Right lobe of liver (tissue), 4 donors: ENCODE data around the gene IFI16.

ENCODE experiments used
- POLR2A ChIP-seq: fragments of 450-650 bp; IDR thresholded peaks from one replicate; pipeline ENCODE4 v1.6.1; 2017; ENCODE audit warnings: antibody characterized with exemption, mild to moderate bottlenecking
- TF ChIP-seq, protein P1 (sequence below), 4 donors: fragments of 200-600 bp in 3 of 4; fragments of 450-650 bp in 1 of 4; IDR thresholded peaks; one replicate each; pipeline versions ENCODE4 v1.5.1 to v1.8.0; 2016 to 2022; ENCODE audit warnings: antibody characterized with exemption in 4 of 4, mild to moderate bottlenecking in 2 of 4
- donor health status: DM: no; HTN: no; CAD: no.
- donor health status: DM: no; HTN: no; CAD: no.
- donor health status: DM: no; HTN: yes; CAD: no.

GRCh38 chr1:159081626-159082025 is 71.9 kb downstream of the IFI16 start:
- TF ChIP-seq, protein P1, sequence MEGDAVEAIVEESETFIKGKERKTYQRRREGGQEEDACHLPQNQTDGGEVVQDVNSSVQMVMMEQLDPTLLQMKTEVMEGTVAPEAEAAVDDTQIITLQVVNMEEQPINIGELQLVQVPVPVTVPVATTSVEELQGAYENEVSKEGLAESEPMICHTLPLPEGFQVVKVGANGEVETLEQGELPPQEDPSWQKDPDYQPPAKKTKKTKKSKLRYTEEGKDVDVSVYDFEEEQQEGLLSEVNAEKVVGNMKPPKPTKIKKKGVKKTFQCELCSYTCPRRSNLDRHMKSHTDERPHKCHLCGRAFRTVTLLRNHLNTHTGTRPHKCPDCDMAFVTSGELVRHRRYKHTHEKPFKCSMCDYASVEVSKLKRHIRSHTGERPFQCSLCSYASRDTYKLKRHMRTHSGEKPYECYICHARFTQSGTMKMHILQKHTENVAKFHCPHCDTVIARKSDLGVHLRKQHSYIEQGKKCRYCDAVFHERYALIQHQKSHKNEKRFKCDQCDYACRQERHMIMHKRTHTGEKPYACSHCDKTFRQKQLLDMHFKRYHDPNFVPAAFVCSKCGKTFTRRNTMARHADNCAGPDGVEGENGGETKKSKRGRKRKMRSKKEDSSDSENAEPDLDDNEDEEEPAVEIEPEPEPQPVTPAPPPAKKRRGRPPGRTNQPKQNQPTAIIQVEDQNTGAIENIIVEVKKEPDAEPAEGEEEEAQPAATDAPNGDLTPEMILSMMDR (IDR thresholded peaks at IDR 0.05) = no peak
- TF ChIP-seq POLR2A = no peak
